ACC112 (cell line): ENCODE measurements around the gene RPL13A.
A peak's percentile ranks its signal among the peaks of the same experiment; 100 is the strongest.
"Not testable (repeated sequence)": the region's sequence is repeated elsewhere in the genome, so short reads cannot be mapped to it uniquely, and the experiment has no call there.

ENCODE experiments used
- H2AFZ ChIP-seq: fragments of 200-600 bp; sonication (generic); one replicate; pipeline ENCODE4 v1.6.0; 2017; ENCODE audit warnings: antibody characterized with exemption, low read length; ENCODE audit not compliant: unreplicated experiment
- H3K27ac ChIP-seq: fragments of 200-600 bp; sonication (generic); 2 replicates; pipeline ENCODE4 v1.5.1; 2014; ENCODE audit warnings: low read depth, mild to moderate bottlenecking, antibody characterized with exemption, low read length, moderate library complexity
- H3K27me3 ChIP-seq: fragments of 200-600 bp; sonication (generic); 2 replicates; pipeline ENCODE4 v1.6.1; 2014; ENCODE audit warnings: mild to moderate bottlenecking, antibody characterized with exemption, low read length, moderate library complexity, mixed read lengths; ENCODE audit not compliant: insufficient read depth
- H3K36me3 ChIP-seq: fragments of 200-600 bp; sonication (generic); 2 replicates; pipeline ENCODE4 v1.6.1; 2016; ENCODE audit warnings: mild to moderate bottlenecking, antibody characterized with exemption, low read length, moderate library complexity, mixed read lengths; ENCODE audit not compliant: insufficient read depth
- H3K4me1 ChIP-seq: fragments of 200-600 bp; sonication (generic); one replicate; pipeline ENCODE4 v1.6.1; 2016; ENCODE audit warnings: low read length, mixed read lengths; ENCODE audit not compliant: insufficient read depth, unreplicated experiment, control insufficient read depth
- H3K4me3 ChIP-seq: fragments of 200-600 bp; sonication (generic); 2 replicates; pipeline ENCODE4 v1.5.1; 2014; ENCODE audit warnings: mild to moderate bottlenecking, low read depth, low read length
- H3K79me2 ChIP-seq: fragments of 200-600 bp; sonication (generic); one replicate; pipeline ENCODE4 v1.6.0; 2016; ENCODE audit warnings: low read length; ENCODE audit not compliant: control insufficient read depth, unreplicated experiment, insufficient read depth

RPL13A gene

GRCh38 chr19:49458567-49458903 is 28.9 kb upstream of the RPL13A start:
- H2AFZ ChIP-seq, result no peak overlapping the region
- H3K4me1 ChIP-seq, result no peaks in the 10 kb centered on the region
- no peaks in the 10 kb centered on the region for H3K27me3 ChIP-seq
- no peak overlapping the region for H3K4me3 ChIP-seq
- peaks cover 6% of the 10 kb centered on the region for H3K79me2 ChIP-seq
- H3K36me3 ChIP-seq, result no peaks in the 10 kb centered on the region
- H3K27ac ChIP-seq, result no peak overlapping the region

- Histone ChIP-seq H3K4me3 (no peak overlapping the region), H3K36me3 (no peaks in the 10 kb centered on the region), H3K27ac (no peak overlapping the region), H3K79me2 (peaks cover 3% of the 10 kb centered on the region), H2AFZ (no peak overlapping the region), H3K4me1 (no peaks in the 10 kb centered on the region), H3K27me3 (no peaks in the 10 kb centered on the region)
These were observed 28.0 kb upstream of the RPL13A start for GRCh38 chr19:49459388-49459787.

GRCh38 chr19:49461130-49461529 is 26.3 kb upstream of the RPL13A start:
- not testable (repeated sequence) for H3K27ac ChIP-seq, H3K36me3 ChIP-seq, H2AFZ ChIP-seq, H3K27me3 ChIP-seq, H3K79me2 ChIP-seq, H3K4me3 ChIP-seq, H3K4me1 ChIP-seq

- H3K4me1 ChIP-seq, result no peaks in the 10 kb centered on the region
- no peak overlapping the region for H3K4me3 ChIP-seq
- H3K36me3 ChIP-seq, result no peaks in the 10 kb centered on the region
- H3K79me2 ChIP-seq, result no peaks in the 10 kb centered on the region
- H3K27ac ChIP-seq, result no peak overlapping the region
- no peaks in the 10 kb centered on the region for H3K27me3 ChIP-seq
- H2AFZ ChIP-seq, result no peak overlapping the region
These were observed 25.8 kb upstream of the RPL13A start for GRCh38 chr19:49461656-49462055.

- no peaks in the 10 kb centered on the region for H3K27me3 ChIP-seq
- no peaks in the 10 kb centered on the region for H3K36me3 ChIP-seq
- H3K4me3 ChIP-seq, result no peak overlapping the region
- no peaks in the 10 kb centered on the region for H3K79me2 ChIP-seq
- H2AFZ ChIP-seq, result no peak overlapping the region
- H3K4me1 ChIP-seq, result no peaks in the 10 kb centered on the region
- no peak overlapping the region for H3K27ac ChIP-seq
These were observed 24.9 kb upstream of the RPL13A start for GRCh38 chr19:49462492-49462891.

- Histone ChIP-seq H3K27ac (no peak overlapping the region), H2AFZ (no peak overlapping the region), H3K36me3 (no peaks in the 10 kb centered on the region), H3K79me2 (no peaks in the 10 kb centered on the region), H3K27me3 (no peaks in the 10 kb centered on the region), H3K4me1 (peaks cover 6% of the 10 kb centered on the region), H3K4me3 (no peak overlapping the region)
These were observed 23.3 kb upstream of the RPL13A start for GRCh38 chr19:49463960-49464740.

- no peaks in the 10 kb centered on the region for H3K36me3 ChIP-seq
- no peaks in the 10 kb centered on the region for H3K27me3 ChIP-seq
- no peak overlapping the region for H2AFZ ChIP-seq
- no peak overlapping the region for H3K4me3 ChIP-seq
- no peaks in the 10 kb centered on the region for H3K79me2 ChIP-seq
- H3K4me1 ChIP-seq, result peaks cover 7% of the 10 kb centered on the region
- H3K27ac ChIP-seq, result no peak overlapping the region
These were observed 22.0 kb upstream of the RPL13A start for GRCh38 chr19:49465371-49465770.

GRCh38 chr19:49468199-49468598 is 19.2 kb upstream of the RPL13A start:
- Histone ChIP-seq H3K27ac (no peak overlapping the region), H3K4me1 (peaks cover 7% of the 10 kb centered on the region), H3K4me3 (no peak overlapping the region), H3K79me2 (no peaks in the 10 kb centered on the region), H3K36me3 (no peaks in the 10 kb centered on the region), H2AFZ (no peak overlapping the region), H3K27me3 (no peaks in the 10 kb centered on the region)

GRCh38 chr19:49468746-49469447 is 18.5 kb upstream of the RPL13A start:
- Histone ChIP-seq H3K4me1 (peaks cover 7% of the 10 kb centered on the region), H3K27ac (peak overlapping the region; percentile 37; the same call in 1 of the 2 replicates), H3K36me3 (no peaks in the 10 kb centered on the region), H2AFZ (no peak overlapping the region), H3K27me3 (no peaks in the 10 kb centered on the region), H3K79me2 (no peaks in the 10 kb centered on the region), H3K4me3 (no peak overlapping the region)

- no peaks in the 10 kb centered on the region for H3K27me3 ChIP-seq
- H3K79me2 ChIP-seq, result no peaks in the 10 kb centered on the region
- no peak overlapping the region for H3K4me3 ChIP-seq
- no peak overlapping the region for H2AFZ ChIP-seq
- no peak overlapping the region for H3K27ac ChIP-seq
- no peaks in the 10 kb centered on the region for H3K36me3 ChIP-seq
- peaks cover 7% of the 10 kb centered on the region for H3K4me1 ChIP-seq
These were observed 17.4 kb upstream of the RPL13A start for GRCh38 chr19:49469828-49470614.
